Muscle layer of colon (tissue), 2 donors: ENCODE results near the gene BIRC2.
"Not testable (repeated sequence)": the region's sequence is repeated elsewhere in the genome, so short reads cannot be mapped to it uniquely, and the experiment has no call there.

Experiments used
- H3K27ac ChIP-seq: one replicate; pipeline ENCODE4 v1.7.0; 2013; ENCODE audit warnings: low read depth, mild to moderate bottlenecking, low read length, moderate library complexity
- H3K27me3 ChIP-seq, 2 donors: one replicate each; pipeline ENCODE4 v1.7.0; 2013; ENCODE audit warnings: low read length in 2 of 2, mild to moderate bottlenecking in 2 of 2; ENCODE audit not compliant: insufficient read depth in 2 of 2, control insufficient read depth in 1 of 2
- H3K36me3 ChIP-seq: one replicate; pipeline ENCODE4 v1.7.0; 2013; ENCODE audit warnings: mild to moderate bottlenecking, low read length; ENCODE audit not compliant: insufficient read depth
- H3K4me1 ChIP-seq: one replicate; pipeline ENCODE4 v1.7.0; 2013; ENCODE audit warnings: mild to moderate bottlenecking, low read length; ENCODE audit not compliant: insufficient read depth
- H3K4me3 ChIP-seq, 2 donors: one replicate each; pipeline ENCODE4 v1.7.0; 2013; ENCODE audit warnings: low read length in 2 of 2, low read depth in 1 of 2, mild to moderate bottlenecking in 1 of 2, moderate library complexity in 1 of 2
- H3K9ac ChIP-seq: one replicate; pipeline ENCODE4 v1.7.0; 2013; ENCODE audit warnings: low read length
- H3K9me3 ChIP-seq: one replicate; pipeline ENCODE4 v1.7.0; 2013; ENCODE audit warnings: mild to moderate bottlenecking, low read length
- donor health status: abdominal sarcoma.
- donor health status: Adenocarcinoma of cecum.

Gene BIRC2

GRCh38 chr11:102357116-102357515 lies 10.1 kb downstream of the BIRC2 start:
- Histone ChIP-seq H3K4me1 (no peaks in the 10 kb centered on the region), H3K9me3 (no peaks in the 10 kb centered on the region), H3K9ac (no peak overlapping the region), H3K4me3 (no peak overlapping the region), H3K27ac (no peak overlapping the region), H3K27me3 (no peaks in the 10 kb centered on the region), H3K36me3 (peaks cover 25% of the 10 kb centered on the region)

DNA sequence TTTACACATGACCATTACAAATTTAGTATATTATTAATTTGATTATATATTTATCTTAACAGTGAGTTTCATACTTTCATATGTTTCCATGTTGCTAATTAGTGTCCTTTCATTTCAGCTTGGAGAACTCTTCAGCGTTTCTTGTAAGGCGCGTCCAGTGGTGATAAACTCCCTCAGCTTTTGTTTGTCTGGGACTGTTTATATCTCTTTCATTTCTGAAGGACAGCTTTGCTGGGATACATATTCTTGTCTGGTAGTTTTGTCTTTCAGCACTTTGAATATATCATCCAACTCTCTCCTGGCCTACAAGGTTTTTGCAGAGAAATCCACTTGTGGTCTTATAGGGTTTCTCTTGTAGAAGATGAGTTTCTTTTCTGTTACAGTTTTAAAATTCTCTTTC lies 12.4 kb downstream of the BIRC2 start:
- no peak overlapping the region for H3K27ac ChIP-seq
- H3K4me1 ChIP-seq = no peaks in the 10 kb centered on the region
- H3K9me3 ChIP-seq = no peaks in the 10 kb centered on the region
- H3K27me3 ChIP-seq = no peaks in the 10 kb centered on the region
- H3K36me3 ChIP-seq = peaks cover 39% of the 10 kb centered on the region
- no peak overlapping the region for H3K9ac ChIP-seq
- no peak overlapping the region for H3K4me3 ChIP-seq

- no peak overlapping the region for H3K4me3 ChIP-seq
- no peaks in the 10 kb centered on the region for H3K4me1 ChIP-seq
- H3K9me3 ChIP-seq = no peaks in the 10 kb centered on the region
- H3K27me3 ChIP-seq = no peaks in the 10 kb centered on the region
- no peak overlapping the region for H3K9ac ChIP-seq
- H3K36me3 ChIP-seq = peaks cover 45% of the 10 kb centered on the region
- no peak overlapping the region for H3K27ac ChIP-seq
These were observed 13.7 kb downstream of the BIRC2 start for GRCh38 chr11:102360681-102361080.

- H3K9ac ChIP-seq = no peak overlapping the region
- no peak overlapping the region for H3K27ac ChIP-seq
- no peak overlapping the region for H3K4me3 ChIP-seq
- no peaks in the 10 kb centered on the region for H3K9me3 ChIP-seq
- H3K4me1 ChIP-seq = no peaks in the 10 kb centered on the region
- H3K36me3 ChIP-seq = peaks cover 45% of the 10 kb centered on the region
- no peaks in the 10 kb centered on the region for H3K27me3 ChIP-seq
These were observed 14.3 kb downstream of the BIRC2 start for GRCh38 chr11:102361086-102362031.

GRCh38 chr11:102364991-102365390 lies 18.0 kb downstream of the BIRC2 start:
- no peak overlapping the region for H3K9ac ChIP-seq

GRCh38 chr11:102367364-102367763 lies 20.4 kb downstream of the BIRC2 start:
- no peak overlapping the region for H3K4me3 ChIP-seq
- no peak overlapping the region for H3K27ac ChIP-seq
- no peak overlapping the region for H3K9ac ChIP-seq
- no peaks in the 10 kb centered on the region for H3K27me3 ChIP-seq
- no peaks in the 10 kb centered on the region for H3K4me1 ChIP-seq
- H3K9me3 ChIP-seq = no peaks in the 10 kb centered on the region
- H3K36me3 ChIP-seq = peaks cover 37% of the 10 kb centered on the region

More at GRCh38 chr11:102364991-102365390, 18.0 kb downstream of the BIRC2 start:
- H3K36me3 ChIP-seq = peaks cover 52% of the 10 kb centered on the region
- H3K27me3 ChIP-seq = no peaks in the 10 kb centered on the region
- H3K4me3 ChIP-seq = no peak overlapping the region
- no peak overlapping the region for H3K27ac ChIP-seq
- H3K4me1 ChIP-seq = no peaks in the 10 kb centered on the region
- no peaks in the 10 kb centered on the region for H3K9me3 ChIP-seq

DNA sequence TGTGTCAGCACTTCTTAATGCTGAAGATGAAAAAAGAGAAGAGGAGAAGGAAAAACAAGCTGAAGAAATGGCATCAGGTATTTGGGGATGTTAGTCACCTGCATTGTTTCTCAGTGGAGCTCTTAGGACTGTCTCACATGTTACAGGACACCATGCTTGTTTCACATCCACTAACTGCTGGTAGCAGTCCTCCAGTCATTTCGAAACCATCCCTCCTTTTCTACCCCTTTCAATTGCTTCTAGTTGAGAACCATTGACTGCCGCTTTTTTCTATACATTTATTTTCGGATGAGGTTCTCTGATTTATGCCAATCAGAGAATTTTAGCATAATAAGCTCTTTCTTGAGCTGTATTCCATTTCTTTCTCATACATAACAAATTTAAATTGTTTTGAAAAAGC lies 21.5 kb downstream of the BIRC2 start:
- no peak overlapping the region for H3K27ac ChIP-seq
- H3K4me3 ChIP-seq = no peak overlapping the region
- H3K9ac ChIP-seq = no peak overlapping the region
- H3K9me3 ChIP-seq = no peaks in the 10 kb centered on the region
- H3K4me1 ChIP-seq = no peaks in the 10 kb centered on the region
- H3K27me3 ChIP-seq = no peaks in the 10 kb centered on the region
- H3K36me3 ChIP-seq = peaks cover 31% of the 10 kb centered on the region

DNA sequence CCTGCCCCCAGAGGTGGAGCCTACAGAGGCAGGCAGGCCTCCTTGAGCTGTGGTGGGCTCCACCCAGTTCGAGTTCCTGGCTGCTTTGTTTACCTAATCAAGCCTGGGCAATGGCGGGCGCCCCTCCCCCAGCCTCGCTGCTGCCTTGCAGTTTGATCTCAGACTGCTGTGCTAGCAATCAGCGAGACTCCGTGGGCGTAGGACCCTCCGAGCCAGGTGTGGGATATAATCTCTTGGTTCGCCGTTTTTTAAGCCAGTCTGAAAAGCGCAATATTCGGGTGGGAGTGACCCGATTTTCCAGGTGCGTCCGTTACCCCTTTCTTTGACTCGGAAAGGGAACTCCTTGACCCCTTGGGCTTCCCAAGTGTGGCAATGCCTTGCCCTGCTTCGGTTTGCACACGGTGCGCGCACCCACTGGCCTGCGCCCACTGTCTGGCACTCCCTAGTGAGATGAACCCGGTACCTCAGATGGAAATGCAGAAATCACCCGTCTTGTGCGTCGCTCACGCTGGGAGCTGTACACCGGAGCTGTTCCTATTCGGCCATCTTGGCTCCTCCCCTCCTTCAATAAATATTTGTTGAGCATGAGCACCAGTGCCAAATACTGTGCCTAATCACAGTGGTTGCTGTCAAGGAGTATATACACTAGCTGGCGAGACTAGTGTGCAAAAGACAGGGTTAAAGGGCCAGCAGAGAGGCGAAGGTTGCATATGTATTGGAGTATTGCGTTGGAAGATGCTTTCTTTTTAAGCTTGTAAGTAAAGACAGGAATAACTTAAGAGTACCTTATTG lies 27.8 kb downstream of the BIRC2 start:
- not testable (repeated sequence) for H3K9ac ChIP-seq
- peaks cover 31% of the 10 kb centered on the region for H3K36me3 ChIP-seq

GRCh38 chr11:102375720-102376399 lies 28.8 kb downstream of the BIRC2 start:
- no peak overlapping the region for H3K27ac ChIP-seq
- no peak overlapping the region for H3K4me3 ChIP-seq
- H3K36me3 ChIP-seq = peaks cover 34% of the 10 kb centered on the region
- peaks cover 9% of the 10 kb centered on the region for H3K4me1 ChIP-seq
- H3K9me3 ChIP-seq = no peaks in the 10 kb centered on the region
- H3K9ac ChIP-seq = no peak overlapping the region
- H3K27me3 ChIP-seq = no peaks in the 10 kb centered on the region

More for the DNA sequence above, 27.8 kb downstream of the BIRC2 start:
- H3K27me3 ChIP-seq, H3K9me3 ChIP-seq, H3K4me3 ChIP-seq, H3K27ac ChIP-seq, H3K4me1 ChIP-seq: not testable (repeated sequence)

DNA sequence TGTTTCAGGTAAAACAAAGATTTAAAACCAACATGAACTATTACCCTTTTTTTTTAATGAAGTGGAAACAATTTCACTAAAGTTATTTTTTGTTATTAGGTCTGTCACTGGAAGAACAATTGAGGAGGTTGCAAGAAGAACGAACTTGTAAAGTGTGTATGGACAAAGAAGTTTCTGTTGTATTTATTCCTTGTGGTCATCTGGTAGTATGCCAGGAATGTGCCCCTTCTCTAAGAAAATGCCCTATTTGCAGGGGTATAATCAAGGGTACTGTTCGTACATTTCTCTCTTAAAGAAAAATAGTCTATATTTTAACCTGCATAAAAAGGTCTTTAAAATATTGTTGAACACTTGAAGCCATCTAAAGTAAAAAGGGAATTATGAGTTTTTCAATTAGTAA lies 30.9 kb downstream of the BIRC2 start:
- H3K36me3 ChIP-seq = peaks cover 34% of the 10 kb centered on the region
- H3K27me3 ChIP-seq = no peaks in the 10 kb centered on the region
- H3K4me3 ChIP-seq = no peak overlapping the region
- no peaks in the 10 kb centered on the region for H3K9me3 ChIP-seq
- H3K9ac ChIP-seq = no peak overlapping the region
- no peak overlapping the region for H3K27ac ChIP-seq
- peaks cover 9% of the 10 kb centered on the region for H3K4me1 ChIP-seq

- Histone ChIP-seq H3K4me3 (no peak overlapping the region), H3K4me1 (peaks cover 9% of the 10 kb centered on the region), H3K9me3 (no peaks in the 10 kb centered on the region), H3K36me3 (peaks cover 34% of the 10 kb centered on the region), H3K27ac (no peak overlapping the region), H3K9ac (no peak overlapping the region), H3K27me3 (no peaks in the 10 kb centered on the region)
These were observed 31.8 kb downstream of the BIRC2 start for GRCh38 chr11:102378818-102379217.
